GM12864 (cell line): ENCODE measurements around the gene WDTC1.
A peak's percentile ranks its signal among the peaks of the same experiment; 100 is the strongest.

Experiments
- DNase-seq: peaks from one replicate; pipeline ENCODE4 v3.0.0-alpha.2; 2011; ENCODE audit warnings: low read depth
- H3K4me3 ChIP-seq: 2 replicates; pipeline ENCODE4 v1.5.1; 2011; ENCODE audit warnings: mild to moderate bottlenecking, low read depth, low read length, control low read depth
- CTCF ChIP-seq: IDR thresholded peaks from 2 replicates; pipeline ENCODE4 v1.5.1; 2011; ENCODE audit warnings: low read depth, mild to moderate bottlenecking, moderate library complexity, low read length, control low read depth, inconsistent platforms; ENCODE audit errors: missing control alignments

The WDTC1 gene

GRCh38 chr1:27302612-27303011 is 68.2 kb downstream of the WDTC1 start:
- DNase-seq = no peak
- H3K4me3 ChIP-seq = no peak overlapping the region
- TF ChIP-seq CTCF = no peak

- TF ChIP-seq CTCF = no peak
- H3K4me3 ChIP-seq = no peak overlapping the region
- DNase-seq = no peak
Measured at GRCh38 chr1:27303509-27303908, 69.1 kb downstream of the WDTC1 start.

- DNase-seq = no peak
- no peak for TF ChIP-seq CTCF
- no peak overlapping the region for H3K4me3 ChIP-seq
Measured at GRCh38 chr1:27306071-27306470, 71.6 kb downstream of the WDTC1 start.

GRCh38 chr1:27306892-27307761 is 72.7 kb downstream of the WDTC1 start:
- DNase-seq = no peak
- TF ChIP-seq CTCF = peak; percentile 30
- H3K4me3 ChIP-seq = no peak overlapping the region

- no peak for TF ChIP-seq CTCF
- no peak overlapping the region for H3K4me3 ChIP-seq
- DNase-seq = no peak
Measured at GRCh38 chr1:27307874-27308598, 73.6 kb downstream of the WDTC1 start.

- H3K4me3 ChIP-seq = no peak overlapping the region
- DNase-seq = no peak
- no peak for TF ChIP-seq CTCF
Measured at GRCh38 chr1:27314169-27314568, 79.7 kb downstream of the WDTC1 start.
